HG03159 (cell line): ENCODE measurements around the gene PDE4D.
"Not testable (repeated sequence)": the region's sequence is repeated elsewhere in the genome, so short reads cannot be mapped to it uniquely, and the experiment has no call there.

ENCODE experiments used
- ATAC-seq: cut with Tn5 transposase; IDR thresholded peaks from one replicate; pipeline ENCODE4 v1.9.1; 2021; ENCODE audit warnings: mild to moderate bottlenecking, moderate library complexity; ENCODE audit not compliant: unreplicated experiment

Gene PDE4D

DNA sequence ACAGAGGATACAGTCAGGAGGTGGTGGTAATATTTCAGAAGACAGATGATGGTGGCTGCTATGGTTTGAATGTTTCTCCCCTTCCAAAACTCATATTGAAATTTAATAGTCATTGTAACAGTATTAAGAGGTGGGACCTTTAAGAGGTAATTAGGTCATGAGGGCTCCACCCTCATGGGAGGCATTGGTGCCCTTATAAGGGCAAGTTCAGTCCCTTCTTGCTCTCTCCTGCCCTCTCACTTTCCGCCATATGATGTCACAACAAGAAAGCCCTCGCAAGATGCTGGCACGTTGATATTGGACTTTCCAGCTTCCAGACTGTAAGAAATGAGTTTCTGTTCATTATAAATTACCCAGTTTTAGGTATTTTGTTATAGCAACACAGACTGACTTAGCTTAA lies 274.9 kb downstream of the PDE4D start:
- no peak for ATAC-seq

DNA sequence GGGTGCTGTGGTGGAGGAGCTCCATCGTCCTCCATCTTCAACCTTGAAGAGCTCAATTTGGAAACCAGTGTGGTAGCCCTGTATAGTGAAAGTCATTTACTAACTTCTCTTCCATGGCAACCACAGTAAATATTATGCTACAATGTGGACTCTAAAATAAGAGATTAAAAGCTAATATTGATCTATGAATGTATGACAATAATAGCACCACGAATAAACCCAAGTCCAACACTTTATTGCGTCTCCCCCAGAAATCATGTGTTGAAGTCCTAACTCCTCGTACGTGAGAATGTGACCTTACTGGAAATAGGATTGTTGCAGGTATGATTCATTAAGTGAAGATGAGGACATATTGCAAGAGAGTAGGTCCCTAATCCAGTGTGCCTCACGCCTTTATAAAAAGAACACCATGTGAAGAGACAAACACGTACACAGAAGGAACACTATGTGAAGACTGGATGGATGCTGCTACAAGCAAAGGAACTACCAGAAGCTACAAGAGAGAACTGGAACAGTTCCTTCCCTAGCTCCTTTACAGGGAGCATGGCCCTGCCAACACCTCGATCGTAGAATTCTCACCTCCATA lies 276.2 kb downstream of the PDE4D start:
- ATAC-seq: no peak

DNA sequence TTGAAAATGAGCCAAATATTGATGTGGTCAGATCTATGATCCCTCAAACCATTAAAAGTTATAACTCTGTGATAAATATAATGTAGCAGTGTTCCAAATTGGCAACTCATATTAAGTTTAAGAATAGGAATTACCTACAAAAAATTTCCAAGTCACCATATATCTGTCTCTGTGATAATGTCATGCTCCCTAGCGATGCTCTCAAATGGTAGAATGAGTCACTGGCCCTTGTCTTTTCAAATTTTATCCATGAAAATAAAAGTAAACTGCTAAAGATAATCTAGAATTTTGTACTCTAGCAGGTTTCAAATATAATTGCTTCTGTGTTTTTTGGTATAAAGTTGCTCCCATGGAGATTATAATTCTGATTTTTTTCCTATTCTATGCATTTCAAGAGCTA lies 277.1 kb downstream of the PDE4D start:
- no peak for ATAC-seq

DNA sequence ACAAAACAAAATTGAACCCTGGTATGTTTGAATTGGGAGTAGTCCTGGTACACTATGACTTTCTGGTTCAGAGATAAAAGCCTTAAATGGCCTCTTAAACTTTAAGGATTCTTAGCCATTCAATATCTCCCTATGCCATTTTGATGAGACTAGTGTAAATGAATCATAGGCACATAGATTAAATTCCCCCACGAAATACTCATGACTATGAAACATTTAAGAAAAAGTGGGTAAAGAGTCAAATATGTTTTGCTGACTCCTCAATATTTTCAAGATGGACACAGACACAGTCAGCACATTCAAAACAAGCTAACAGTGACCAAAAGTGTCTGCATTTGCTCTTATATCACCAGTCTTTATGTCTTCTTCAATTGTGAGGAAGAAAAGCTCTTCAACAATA lies 278.3 kb downstream of the PDE4D start:
- no peak for ATAC-seq

DNA sequence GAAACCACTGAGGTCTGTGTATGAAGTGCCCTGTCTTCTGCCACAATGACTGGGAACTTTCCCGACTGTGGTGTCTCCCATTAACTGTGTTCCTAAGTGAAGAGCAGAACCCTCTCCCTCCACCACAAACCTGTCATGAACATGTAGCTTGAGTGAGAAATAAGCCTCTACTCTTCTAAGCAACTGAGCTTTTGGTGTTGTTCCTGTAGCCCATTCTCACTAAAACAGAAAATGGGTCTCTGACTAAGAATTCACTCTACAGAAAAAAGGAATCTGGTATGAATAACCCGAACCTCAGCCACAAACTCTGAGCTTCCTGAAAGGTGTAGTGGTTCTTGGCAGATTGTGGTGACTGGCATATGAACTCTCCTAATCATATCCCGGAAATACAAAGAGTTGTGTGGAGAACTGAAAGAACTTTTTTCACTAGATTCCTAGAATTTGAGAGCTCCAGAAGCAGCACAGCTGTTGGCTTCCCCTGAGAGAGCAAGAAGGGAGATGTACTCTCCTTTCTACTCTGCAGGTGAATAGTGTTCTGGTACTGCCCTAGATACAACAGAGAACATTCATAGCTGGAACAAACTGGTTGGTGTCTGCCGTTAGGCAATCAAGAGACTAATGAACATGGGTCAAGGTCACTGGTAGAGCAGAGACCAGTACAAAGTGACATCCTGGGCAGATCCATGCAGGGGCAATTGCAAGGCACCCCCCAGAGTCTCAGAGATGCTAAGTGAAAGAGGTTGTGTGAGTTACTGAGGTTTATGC lies 283.8 kb downstream of the PDE4D start:
- ATAC-seq: no peak

DNA sequence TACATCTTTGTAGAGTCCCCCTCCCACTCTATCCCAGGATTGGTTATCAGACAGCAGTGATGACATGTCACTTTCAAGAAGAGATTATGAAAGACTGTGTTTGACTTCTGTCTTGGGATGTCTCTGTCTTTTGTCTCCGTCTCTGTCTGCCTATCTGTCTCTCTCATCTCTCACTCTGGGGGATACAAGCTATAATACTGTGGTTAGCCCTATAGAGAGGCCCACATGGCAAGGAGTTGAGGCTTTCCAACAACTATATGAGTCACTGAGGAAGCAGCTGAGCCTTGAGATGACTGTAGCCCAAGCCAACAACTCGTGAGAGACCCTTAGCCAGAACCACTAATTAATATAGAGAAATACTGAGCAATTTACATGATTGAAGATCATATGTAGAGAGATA lies 284.8 kb downstream of the PDE4D start:
- ATAC-seq: peak; percentile 73

DNA sequence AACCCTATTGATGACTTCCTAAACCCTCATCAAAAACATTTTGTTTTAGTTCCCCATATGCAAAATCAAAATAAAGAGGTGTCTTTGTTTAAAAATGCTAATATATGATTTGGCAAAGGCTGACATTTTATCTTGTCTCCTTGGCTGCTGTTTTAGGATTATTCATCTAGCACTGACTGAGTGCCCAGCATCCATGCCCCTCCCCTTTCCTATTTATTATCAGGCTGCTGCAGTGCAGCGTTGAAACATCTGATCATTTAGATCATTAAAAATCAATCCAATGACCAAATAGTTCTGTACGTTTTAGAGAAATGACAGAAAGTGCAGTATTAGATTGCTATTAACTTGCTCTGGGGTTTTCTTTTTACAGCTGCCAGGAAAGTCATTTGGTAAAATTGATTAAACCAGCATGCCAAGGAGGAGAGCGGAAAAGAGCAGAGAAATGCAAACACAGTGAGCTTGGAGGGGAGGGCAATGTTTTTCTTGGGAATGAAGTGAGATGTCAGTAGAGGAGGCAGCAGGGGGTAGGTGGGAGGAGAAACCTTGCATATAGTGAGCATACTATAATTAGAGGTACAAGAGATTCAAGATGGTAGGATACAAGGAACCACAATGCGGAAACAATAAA lies 286.3 kb downstream of the PDE4D start:
- ATAC-seq: no peak

DNA sequence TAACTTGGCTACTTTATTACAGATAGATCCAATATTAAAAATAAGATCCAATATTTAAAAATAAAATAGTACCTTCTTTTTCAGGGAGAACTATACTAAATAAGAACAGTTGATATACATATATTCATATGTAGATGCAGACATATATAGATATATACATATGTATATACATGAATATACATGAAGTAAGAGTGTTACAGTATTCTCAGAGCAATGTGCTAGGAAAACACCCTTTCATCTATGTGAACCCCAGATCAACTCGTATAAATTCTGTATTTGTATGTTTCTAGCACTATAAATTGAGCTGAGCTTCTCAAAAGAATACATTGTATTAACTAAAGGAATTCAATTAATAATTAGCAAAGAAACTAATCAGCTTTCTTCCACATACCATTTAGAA lies 287.6 kb downstream of the PDE4D start:
- no peak for ATAC-seq

DNA sequence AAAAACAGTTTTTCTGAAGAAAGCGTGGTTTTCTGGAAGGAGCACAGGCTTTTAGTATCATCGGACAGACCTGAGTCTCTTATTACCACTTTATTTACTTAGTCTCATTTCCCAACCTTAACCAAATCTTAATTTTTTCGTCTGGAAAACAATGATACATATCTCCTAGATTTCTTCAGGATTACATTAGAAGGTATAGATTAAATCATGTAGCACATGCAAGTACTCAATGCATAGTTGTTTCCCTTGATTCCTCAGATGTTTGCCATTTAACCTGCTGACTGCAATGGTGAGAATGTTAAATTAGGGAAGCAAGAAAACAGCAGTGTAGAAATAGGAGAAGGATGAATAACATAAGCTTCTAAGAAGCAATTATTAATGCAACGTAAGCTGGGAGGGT lies 289.4 kb downstream of the PDE4D start:
- no peak for ATAC-seq

DNA sequence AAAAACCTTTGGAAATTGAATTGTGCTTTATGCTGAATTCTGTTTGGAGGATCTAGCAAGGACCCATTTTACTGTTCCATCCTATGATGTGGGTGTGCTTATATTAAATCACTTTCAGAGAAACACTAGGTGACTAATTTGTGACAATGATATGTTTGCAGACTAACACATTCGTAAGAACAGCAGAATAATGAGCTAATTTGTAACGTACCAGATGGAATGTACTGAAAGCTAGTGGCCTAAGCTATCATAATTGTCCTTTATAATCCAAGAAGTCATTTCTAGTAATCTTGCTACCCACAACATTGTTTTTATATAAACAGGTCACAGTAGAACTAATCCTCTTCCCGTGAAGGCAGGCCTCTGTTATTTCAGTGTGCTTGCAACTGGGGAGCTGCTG lies 292.5 kb downstream of the PDE4D start:
- no peak for ATAC-seq

DNA sequence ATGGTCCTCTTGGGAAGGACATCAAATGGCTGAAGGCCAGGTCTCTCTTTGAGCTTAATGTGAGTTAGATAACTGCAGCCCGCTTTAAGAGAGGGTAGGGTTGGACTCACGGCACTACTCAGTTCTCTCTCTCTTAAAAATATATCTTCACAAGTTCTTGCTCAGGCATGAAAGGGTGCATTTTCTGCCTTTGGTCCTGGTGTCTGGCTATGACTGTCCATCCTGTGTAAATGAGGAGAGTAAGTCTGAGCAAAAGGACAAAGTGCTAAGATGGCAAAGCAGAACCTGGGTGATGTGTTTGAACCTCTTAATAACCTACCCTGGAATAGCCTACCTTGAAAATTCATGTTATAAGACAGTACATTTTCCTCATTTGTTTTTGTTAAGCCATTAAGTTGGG lies 293.4 kb downstream of the PDE4D start:
- no peak for ATAC-seq

DNA sequence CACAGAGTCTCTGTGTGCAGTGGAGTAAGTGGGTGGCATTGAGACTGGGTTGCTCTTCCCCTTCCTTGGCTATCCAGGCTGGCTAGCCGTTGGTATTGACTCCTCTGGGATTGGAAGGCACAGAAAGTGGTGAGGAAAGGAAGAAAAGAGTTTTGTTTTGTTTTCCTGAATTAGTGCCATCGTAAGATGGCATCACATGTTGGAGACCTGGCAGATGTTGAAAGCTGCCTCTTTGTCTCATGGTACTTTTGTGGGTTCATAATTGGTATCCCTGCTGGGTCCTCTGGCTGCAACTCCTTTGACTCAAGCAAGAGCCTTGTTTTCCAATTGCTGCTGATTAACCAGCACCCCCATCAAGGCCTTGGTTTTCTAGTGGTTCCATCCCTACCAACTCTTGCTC lies 293.8 kb downstream of the PDE4D start:
- ATAC-seq: no peak

DNA sequence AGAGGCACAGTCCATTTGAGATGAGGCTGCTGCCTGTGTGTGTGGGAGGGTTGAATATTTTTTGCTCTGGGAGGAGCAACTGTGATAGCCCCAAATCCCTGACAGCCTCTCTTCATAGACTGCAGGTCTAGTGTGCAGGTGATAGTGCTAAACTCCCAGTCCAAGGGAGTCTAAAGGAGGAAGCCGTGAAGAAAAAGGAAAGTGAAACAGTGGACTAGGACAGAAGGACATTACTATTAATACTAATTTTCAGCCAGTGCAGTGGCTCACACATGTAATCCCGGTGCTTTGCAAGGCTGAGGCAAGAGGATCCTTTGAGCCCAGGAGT lies 295.0 kb downstream of the PDE4D start:
- ATAC-seq: peak; percentile 58

DNA sequence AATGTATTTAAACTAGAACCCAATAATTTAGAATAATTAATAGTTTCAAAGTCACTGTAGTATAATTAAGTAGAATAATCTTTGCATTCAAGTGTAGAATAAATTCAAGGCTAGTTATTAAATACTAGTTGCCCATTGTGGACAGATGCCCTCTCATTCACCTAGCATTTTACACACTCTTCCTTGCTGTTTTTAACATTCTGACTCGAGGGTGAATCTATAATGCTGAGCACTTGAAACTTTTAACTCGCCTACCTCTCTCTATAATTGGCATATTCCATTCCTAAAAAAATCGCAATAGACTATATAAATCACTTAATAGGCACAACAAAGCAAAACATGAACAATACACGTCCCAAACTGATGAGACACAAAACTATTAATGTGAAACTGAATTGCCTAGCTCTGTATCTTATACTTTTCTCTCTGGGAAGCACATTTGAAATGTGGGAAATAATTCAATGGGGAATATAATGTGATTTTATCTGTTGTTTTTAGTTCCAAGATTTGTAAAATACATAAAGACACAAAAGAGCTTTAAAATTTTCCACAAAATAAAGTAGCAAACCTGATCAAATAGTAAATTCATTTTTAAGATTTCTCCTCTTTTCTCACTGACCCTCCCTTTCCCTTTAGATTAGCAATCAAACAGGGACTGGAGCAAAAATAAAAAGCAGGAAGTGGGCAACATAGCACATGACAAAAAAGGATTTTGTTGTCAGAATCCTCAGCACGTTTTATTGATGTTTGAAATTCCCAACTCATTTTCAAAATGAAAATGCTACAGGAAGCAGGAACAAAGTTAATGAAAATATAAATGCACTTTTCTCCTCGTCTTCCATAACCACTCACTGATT lies 295.6 kb downstream of the PDE4D start:
- no peak for ATAC-seq

DNA sequence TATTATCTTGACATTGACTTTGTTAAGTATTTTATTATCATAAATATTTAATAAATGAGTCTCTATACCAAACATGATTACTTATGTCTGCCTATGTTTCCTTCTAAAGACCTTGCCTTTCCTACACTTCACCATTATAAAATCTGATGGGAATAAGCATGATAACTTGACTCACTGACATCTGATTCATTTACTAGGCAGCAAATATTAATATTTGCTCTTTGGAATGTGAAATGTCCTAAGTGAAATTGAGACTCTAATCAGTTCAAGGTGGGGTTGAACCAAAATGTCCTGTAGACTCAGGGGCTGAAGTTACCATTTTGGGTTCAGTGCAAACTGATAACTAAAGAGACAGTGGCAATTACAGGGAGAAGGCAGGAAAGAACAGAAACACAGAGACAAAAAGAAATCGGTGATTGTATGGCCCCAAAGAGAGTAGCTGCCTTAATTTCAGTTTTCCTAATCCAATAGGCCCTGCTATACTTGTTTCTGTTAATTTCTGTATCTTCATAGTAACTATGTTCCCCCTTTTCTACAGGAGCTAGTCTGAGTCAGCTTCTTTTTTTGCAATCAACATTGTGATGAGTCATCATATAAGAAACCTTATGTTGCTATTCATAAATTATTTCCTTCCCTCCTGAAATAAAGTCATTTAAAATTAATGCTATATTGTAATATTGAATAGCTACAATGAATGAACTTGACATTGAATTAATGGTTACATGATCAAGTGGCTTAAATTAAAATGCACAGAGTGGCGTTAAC lies 296.8 kb downstream of the PDE4D start:
- ATAC-seq: no peak

DNA sequence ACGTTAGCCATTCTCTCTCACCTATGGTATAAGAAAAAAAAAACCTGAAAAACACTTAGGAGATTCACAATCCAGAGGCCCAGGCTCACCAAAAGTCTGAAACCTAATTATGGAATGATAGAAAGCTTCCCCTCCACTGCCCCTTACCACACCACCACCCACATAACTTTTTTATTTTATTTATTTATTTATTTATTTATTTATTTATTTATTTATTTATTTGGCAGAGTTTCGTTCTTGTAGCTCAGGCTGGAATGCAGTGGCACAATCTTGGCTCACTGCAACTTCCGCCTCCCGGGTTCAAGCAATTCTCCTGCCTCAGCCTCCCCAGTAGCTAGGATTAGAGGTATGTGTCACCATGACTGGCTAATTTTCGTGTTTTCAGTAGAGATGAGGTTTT lies 299.4 kb downstream of the PDE4D start:
- not testable (repeated sequence) for ATAC-seq

DNA sequence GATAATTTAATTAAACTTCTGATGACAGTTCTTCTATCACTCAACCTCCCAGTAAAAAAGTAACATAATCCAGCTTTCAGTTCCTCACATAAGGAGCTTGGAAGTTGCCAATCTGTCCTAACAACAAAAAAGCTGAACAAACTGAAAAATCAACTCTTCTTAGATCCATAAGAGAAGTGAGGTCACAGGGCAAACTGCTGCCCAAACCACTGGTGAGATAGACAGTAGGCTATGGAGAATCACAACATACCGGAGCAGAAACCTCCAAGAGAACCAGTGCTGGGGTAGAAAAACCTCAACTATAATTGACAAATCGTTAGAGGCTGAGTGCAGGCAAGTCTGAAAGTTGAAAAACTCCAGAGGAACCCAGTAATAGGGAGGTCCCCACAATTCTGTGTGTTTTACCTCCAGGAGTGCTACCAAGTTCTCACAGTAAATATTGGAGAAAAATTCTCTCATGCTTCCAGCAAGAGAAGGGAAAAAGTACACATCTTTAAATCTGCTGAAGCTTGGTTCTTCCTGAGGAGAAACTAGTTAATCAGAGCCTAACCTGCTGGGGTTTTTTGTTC lies 300.0 kb downstream of the PDE4D start:
- no peak for ATAC-seq

DNA sequence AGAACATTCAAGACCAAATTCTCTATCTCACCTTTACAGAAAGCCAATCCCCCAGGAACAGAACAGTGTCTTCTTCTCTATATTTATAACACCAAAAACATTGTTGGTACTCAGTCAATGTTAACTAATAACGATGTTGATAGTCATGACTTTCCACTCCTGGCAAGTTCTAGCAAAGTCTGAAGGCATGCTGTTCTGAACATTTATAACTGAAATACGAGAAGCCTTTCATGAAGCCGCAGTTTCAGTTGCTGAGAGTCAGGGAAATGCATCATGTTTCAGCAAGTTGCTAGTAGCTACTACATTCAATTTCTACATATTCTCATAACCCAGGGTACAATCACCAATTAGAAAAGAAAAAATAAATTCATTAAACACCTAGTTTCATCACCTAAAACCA lies 301.4 kb downstream of the PDE4D start:
- no peak for ATAC-seq

DNA sequence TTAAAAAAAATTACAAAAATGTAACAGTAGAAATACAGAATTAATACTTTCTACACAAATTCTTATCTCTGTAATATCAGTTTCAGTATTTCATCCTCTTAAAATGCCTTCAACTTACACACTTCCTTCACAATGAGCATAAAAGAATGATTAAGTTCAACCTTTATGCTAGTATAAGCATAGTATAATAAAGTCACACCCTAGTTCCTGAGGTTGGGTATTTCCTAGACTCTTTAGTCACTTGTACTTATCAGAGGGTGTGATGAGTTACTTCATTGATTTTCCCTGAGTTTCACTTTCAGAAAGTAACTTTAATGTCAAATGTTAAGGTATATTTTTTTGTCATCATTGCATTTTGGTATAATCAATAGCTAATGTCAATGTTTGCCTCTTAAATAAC lies 302.4 kb downstream of the PDE4D start:
- peak; percentile 85 for ATAC-seq

DNA sequence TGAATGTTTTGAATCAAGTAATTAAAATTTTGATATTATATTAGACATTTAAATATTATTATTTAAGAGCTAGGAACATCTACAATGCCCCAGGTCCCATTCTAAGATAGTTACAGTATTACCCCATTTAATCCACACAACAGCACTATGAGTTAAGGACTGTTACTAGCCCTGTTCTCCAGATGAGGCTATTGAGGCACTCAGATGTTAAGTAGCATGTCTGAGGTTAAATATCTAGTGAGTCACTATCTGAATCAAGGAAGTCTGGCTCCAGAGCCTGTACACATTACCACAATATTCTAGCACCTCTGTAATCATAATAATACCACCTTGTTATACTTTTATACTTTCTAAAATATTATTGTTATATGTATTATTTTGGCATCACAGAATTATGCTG lies 304.6 kb downstream of the PDE4D start:
- ATAC-seq: no peak
